IMR-90 (cell line): ENCODE results near the gene BSCL2. TPM values are rescaled to one million over a fixed set of nuclear protein-coding genes. Genes with fewer than 3 reads are reported as not detected.

Source experiments
- ATAC-seq: fragments of 200-7000 bp; cut with Tn5 transposase; 2 replicates; pipeline ENCODE4 v1.9.1; 2020; ENCODE audit warnings: low read depth, mild to moderate bottlenecking, moderate library complexity
- BruUV-seq: library from RNA; stranded (reverse); fragments of 400-500 nt; replicated peaks from 2 replicates; lab custom pipeline; 2021; lab: Mats Ljungman, UMichigan
- CTCF ChIA-PET: fragments of 300-600 bp; formaldehyde crosslinking; extraction: SDS; loops from one replicate; lab custom pipeline; 2021; ENCODE audit warnings: antibody characterized with exemption; lab: Yijun Ruan, JAX
- POLR2A ChIA-PET: fragments of 300-600 bp; sonication (Branson Sonifier 250); formaldehyde crosslinking; loops from one replicate; lab custom pipeline; 2022; ENCODE audit warnings: antibody characterized with exemption; ENCODE audit not compliant: unreplicated experiment; lab: Charles Lee
- DNase-seq: peaks from one replicate; pipeline ENCODE4 v3.0.0; 2013
- H2AFZ ChIP-seq: replicated peaks from 2 replicates; pipeline ENCODE3; 2013; ENCODE audit warnings: low read length, mild to moderate bottlenecking; ENCODE audit not compliant: poor library complexity
- H2AK5ac ChIP-seq: 2 replicates; pipeline ENCODE4 v1.6.1; 2013; ENCODE audit warnings: low read depth, low read length, inconsistent platforms
- H2AK9ac ChIP-seq: replicated peaks from 2 replicates; pipeline ENCODE3; 2013; ENCODE audit warnings: mild to moderate bottlenecking, low read depth, low read length, moderate library complexity; ENCODE audit not compliant: poor library complexity
- H2BK120ac ChIP-seq: 2 replicates; pipeline ENCODE4 v1.6.1; 2013; ENCODE audit warnings: low read depth, low read length, inconsistent platforms
- H2BK15ac ChIP-seq: 3 replicates; pipeline ENCODE4 v1.6.1; 2013; ENCODE audit warnings: low read depth, low read length, inconsistent platforms
- H2BK20ac ChIP-seq: 2 replicates; pipeline ENCODE4 v1.6.1; 2013; ENCODE audit warnings: low read depth, mild to moderate bottlenecking, inconsistent platforms, low read length, moderate library complexity
- H2BK5ac ChIP-seq: 2 replicates; pipeline ENCODE4 v1.6.1; 2013; ENCODE audit warnings: mild to moderate bottlenecking, low read depth, low read length, inconsistent platforms; ENCODE audit not compliant: poor library complexity, severe bottlenecking
- H3K14ac ChIP-seq: replicated peaks from 2 replicates; pipeline ENCODE4 v1.6.1; 2013; ENCODE audit warnings: low read depth, low read length, inconsistent platforms
- H3K18ac ChIP-seq: 2 replicates; pipeline ENCODE4 v1.6.1; 2013; ENCODE audit warnings: low read depth, low read length, control low read depth
- H3K23ac ChIP-seq: 2 replicates; pipeline ENCODE4 v1.6.1; 2013; ENCODE audit warnings: low read depth, low read length, inconsistent platforms
- H3K27ac ChIP-seq: 2 replicates; pipeline ENCODE4 v1.5.1; 2013; ENCODE audit warnings: mild to moderate bottlenecking, control low read depth, low read length; ENCODE audit not compliant: insufficient read depth
- H3K27me3 ChIP-seq: 2 replicates; pipeline ENCODE4 v1.6.1; 2013; ENCODE audit warnings: low read length; ENCODE audit not compliant: control insufficient read depth, insufficient read depth
- H3K36me3 ChIP-seq: 2 replicates; pipeline ENCODE4 v1.6.1; 2013; ENCODE audit warnings: low read length, mixed read lengths; ENCODE audit not compliant: control insufficient read depth, insufficient read depth
- H3K4ac ChIP-seq: 2 replicates; pipeline ENCODE4 v1.6.1; 2013; ENCODE audit warnings: low read depth, low read length, inconsistent platforms
- H3K4me1 ChIP-seq: 2 replicates; pipeline ENCODE4 v1.6.1; 2013; ENCODE audit warnings: low read length, mixed read lengths; ENCODE audit not compliant: control insufficient read depth, insufficient read depth
- H3K4me2 ChIP-seq: 2 replicates; pipeline ENCODE4 v1.6.1; 2013; ENCODE audit warnings: low read depth, mild to moderate bottlenecking, control low read depth, low read length, moderate library complexity
- H3K4me3 ChIP-seq: 2 replicates; pipeline ENCODE4 v1.5.1; 2013; ENCODE audit warnings: low read depth, mild to moderate bottlenecking, control low read depth, low read length, moderate library complexity; ENCODE audit not compliant: insufficient read depth
- H3K56ac ChIP-seq: 2 replicates; pipeline ENCODE4 v1.6.1; 2013; ENCODE audit warnings: low read length, inconsistent platforms; ENCODE audit not compliant: insufficient read depth; ENCODE audit errors: extremely low read depth
- H3K79me1 ChIP-seq, 2 experiments: 2 replicates each; pipeline ENCODE4 v1.6.1; 2013; ENCODE audit warnings: low read length in 2 of 2, inconsistent platforms in 1 of 2, low read depth in 1 of 2
- H3K9ac ChIP-seq: 2 replicates; pipeline ENCODE4 v1.6.1; 2013; ENCODE audit warnings: low read depth, low read length, control low read depth
- H3K9me1 ChIP-seq: 2 replicates; pipeline ENCODE4 v1.6.1; 2013; ENCODE audit warnings: low read length, inconsistent platforms; ENCODE audit not compliant: insufficient read depth
- H3K9me3 ChIP-seq: 2 replicates; pipeline ENCODE4 v1.6.1; 2013; ENCODE audit warnings: low read length; ENCODE audit not compliant: control insufficient read depth, insufficient read depth
- H4K20me1 ChIP-seq: 2 replicates; pipeline ENCODE4 v1.6.1; 2013; ENCODE audit warnings: low read length, inconsistent platforms; ENCODE audit not compliant: insufficient read depth
- H4K5ac ChIP-seq: 2 replicates; pipeline ENCODE4 v1.6.1; 2013; ENCODE audit warnings: mild to moderate bottlenecking, low read depth, low read length, control low read depth
- H4K8ac ChIP-seq, 2 experiments: 2 replicates each; pipeline ENCODE4 v1.6.1; 2013; ENCODE audit warnings: low read depth in 2 of 2, low read length in 2 of 2, control low read depth in 1 of 2, inconsistent platforms in 1 of 2
- H4K91ac ChIP-seq: 2 replicates; pipeline ENCODE4 v1.6.1; 2013; ENCODE audit warnings: low read depth, low read length, inconsistent platforms; ENCODE audit not compliant: insufficient read depth
- CEBPB ChIP-seq: IDR thresholded peaks from 2 replicates; pipeline ENCODE4 v1.6.1; 2012; ENCODE audit warnings: low read depth, low read length, improper control_type of control experiment
- FOS ChIP-seq: fragments of 150-350 bp; IDR thresholded peaks from 2 replicates; pipeline ENCODE4 v1.6.1; 2016; ENCODE audit warnings: low read depth, low read length
- RFX5 ChIP-seq: IDR thresholded peaks from 2 replicates; pipeline ENCODE4 v1.8.0; 2012; ENCODE audit warnings: low read depth, mild to moderate bottlenecking, low read length, moderate library complexity
- SMC3 ChIP-seq: fragments of 150-350 bp; IDR thresholded peaks from 2 replicates; pipeline ENCODE4 v1.6.1; 2016; ENCODE audit warnings: low read depth, mild to moderate bottlenecking, antibody characterized with exemption, low read length, moderate library complexity
- USF2 ChIP-seq: fragments of 150-350 bp; IDR thresholded peaks from 2 replicates; pipeline ENCODE4 v1.6.1; 2017; ENCODE audit warnings: mild to moderate bottlenecking, antibody characterized with exemption, low read length, low read depth
- WGBS, 2 experiments: methylation state at CpG; one replicate each; pipeline versions ENCODE4 v1.1.5 to v1.1.7; 2013; ENCODE audit warnings: missing lambda C conversion rate in 2 of 2; ENCODE audit not compliant: insufficient read length in 1 of 2; ENCODE audit errors: extremely low coverage in 2 of 2; 5-methylcytosine and 5-hydroxymethylcytosine counted together
- dilution Hi-C: fragments of 300-500 bp; cut with HindIII; formaldehyde crosslinking; loops from one replicate; pipeline ENCODE4 v1.14.3; 2018; ENCODE audit warnings: low sequenced_read_pairs; ENCODE audit not compliant: unreplicated experiment
- in situ Hi-C: fragments of 300-500 bp; cut with MboI; formaldehyde crosslinking; loops from 3 replicates; pipeline ENCODE4 v1.14.3; 2019; ENCODE audit warnings: low sequenced_read_pairs, inconsistent platforms, mixed read lengths
- intact Hi-C: fragments of 100-400 bp; cut with micrococcal nuclease; formaldehyde crosslinking; loops from 2 replicates; pipeline ENCODE4 v1.10.0; 2022
- polyA plus RNA-seq, 3 experiments: library from polyadenylated mRNA; depleted of rRNA; stranded (reverse); fragments of >200 nt; gene quantifications; 2 replicates each; pipeline ENCODE4 v1.2.3, GENCODE V29; 2012; ENCODE audit warnings: low replicate concordance in 1 of 3
- total RNA-seq: library from RNA; depleted of rRNA; stranded (reverse); fragments of >200 nt; gene quantifications from 2 replicates; pipeline ENCODE4 v1.2.3, GENCODE V29; 2012

BSCL2 gene
- total and polyA plus RNA-seq, 2 of the 4 experiments (the other 2 are of a cell fraction) = 26.2 to 47.1 TPM

- Histone ChIP-seq H3K4me2 (peak overlapping the region; percentile 91), H3K9ac (peak overlapping the region; percentile 87), H3K9me1 (no peaks in the 10 kb centered on the region), H3K14ac (peak overlapping the region; percentile 99), H3K18ac (peak overlapping the region; percentile 82), H4K8ac (peak overlapping the region; percentile 98 to 100), H3K4me1 (peaks cover 4% of the 10 kb centered on the region), H2AK9ac (peak overlapping the region; percentile 99), H2BK15ac (peak overlapping the region; percentile 93; the same call in 1 of the 3 replicates), H2BK120ac (peak overlapping the region; percentile 95), H3K23ac (peak overlapping the region; percentile 98), H3K56ac (peak overlapping the region; percentile 99), H3K4me3 (peak overlapping the region; percentile 85), H3K27ac (peak overlapping the region; percentile 94), H3K27me3 (no peaks in the 10 kb centered on the region), H3K9me3 (no peaks in the 10 kb centered on the region), H3K79me1 (peaks cover 8 to 28% of the 10 kb centered on the region in 2 experiments; a peak in 3 of 4 replicates), H2AK5ac (peak overlapping the region; percentile 94), H3K36me3 (peaks cover 9% of the 10 kb centered on the region), H4K20me1 (peaks cover 42% of the 10 kb centered on the region), H2AFZ (peak overlapping the region; percentile 98), H4K91ac (peak overlapping the region; percentile 99), H2BK20ac (no peak overlapping the region; the same call in 1 of the 2 replicates), H4K5ac (peak overlapping the region; percentile 93), H2BK5ac (peak overlapping the region; percentile 95), H3K4ac (peak overlapping the region; percentile 98)
- DNase-seq (peak; percentile 97), ATAC-seq (peak; percentile 57)
- TF ChIP-seq FOS (peak; percentile 39; the same call in 1 of the 2 replicates), SMC3 (no peak), CEBPB (peak; percentile 83), RFX5 (peak; percentile 97), USF2 (no peak)
- WGBS, 2 experiments = no CpG with 5 or more reads among the region's 20 CpGs
- dilution Hi-C loops (no loop called here), in situ Hi-C loops (no loop called here), intact Hi-C loops (loop anchor here (5.0 kb wide), 2 partner anchors 34 to 134 kb away; partner anchors contain the start of gene POLR2G)
- BruUV-seq = no TSS peak
- ChIA-PET CTCF (interaction anchor here (0.6 kb wide), 2 partner anchors 134 to 333 kb away, joined by 3 to 4 read pairs; no protein-coding TSS in a partner anchor), POLR2A (interaction anchor here (0.8 to 1.8 kb wide), 7 partner anchors 10 to 128 kb away, joined by 3 to 7 read pairs (median 5); partner anchors contain the start of genes LBHD1, STX5, UQCC3 and ZBTB3)
Observed at GRCh38 chr11:62727872-62728170, 20.6 kb upstream of the BSCL2 start.
